Measurements from ENCODE around the gene C1orf53. TPM values are rescaled to one million over a fixed set of nuclear protein-coding genes. Genes with fewer than 3 reads are reported as not detected.

C1orf53 gene
- total and polyA plus RNA-seq, 2 of the 13 experiments (the other 11 are each of a cell fraction or from before 2014, with no cell fraction given) = 5.8 to 10.1 TPM

- TF ChIP-seq ZNF430 (CRISPR knock-in tag; IDR thresholded peaks at IDR 0.05) (peak; percentile 64; the same call in 1 of the 2 replicates), ZBTB7B (CRISPR knock-in tag; IDR thresholded peaks at IDR 0.05) (peak; percentile 27; the same call in 1 of the 2 replicates), RFX5 (IDR thresholded peaks at IDR 0.05; ENCODE audit: low read depth, low read length) (no peak), ZNF367 (CRISPR knock-in tag; IDR thresholded peaks at IDR 0.05; ENCODE audit: borderline replicate concordance) (no peak; the same call in 1 of the 2 replicates), ZNF281 (CRISPR knock-in tag; IDR thresholded peaks at IDR 0.05; ENCODE audit: borderline replicate concordance) (no peak; the same call in 1 of the 2 replicates), BRF2 (CRISPR knock-in tag; IDR thresholded peaks at IDR 0.05) (peak; percentile 99), DNMT1 (CRISPR knock-in tag; IDR thresholded peaks at IDR 0.05) (peak; percentile 92), SNAPC5 (CRISPR knock-in tag; IDR thresholded peaks at IDR 0.05; ENCODE audit: borderline replicate concordance) (no peak; the same call in 1 of the 2 replicates), NR2C2 (CRISPR knock-in tag; IDR thresholded peaks at IDR 0.05; ENCODE audit: borderline replicate concordance) (peak; percentile 53; the same call in 1 of the 2 replicates), ZBTB1 (CRISPR knock-in tag; IDR thresholded peaks at IDR 0.05; ENCODE audit: borderline replicate concordance) (no peak), PREB (CRISPR knock-in tag; IDR thresholded peaks at IDR 0.05) (0 out of 2 replicates have a peak, but pooled peaks have one; percentile 64), CREB3 (CRISPR knock-in tag; IDR thresholded peaks at IDR 0.05) (peak; percentile 24; the same call in 1 of the 2 replicates), NCOA1 (CRISPR knock-in tag; IDR thresholded peaks at IDR 0.05) (no peak), ZKSCAN8 (CRISPR knock-in tag; IDR thresholded peaks at IDR 0.05; ENCODE audit: borderline replicate concordance) (peak; percentile 55; the same call in 1 of the 2 replicates), ARID2 (CRISPR knock-in tag; IDR thresholded peaks at IDR 0.05; ENCODE audit: borderline replicate concordance) (no peak), ZNF124 (CRISPR knock-in tag; IDR thresholded peaks at IDR 0.05) (peak; percentile 67; the same call in 1 of the 2 replicates), ZFY (CRISPR knock-in tag; IDR thresholded peaks at IDR 0.05) (peak; percentile 99), ETS1 (CRISPR knock-in tag; IDR thresholded peaks at IDR 0.05) (no peak), ZNF597 (CRISPR knock-in tag; IDR thresholded peaks at IDR 0.05) (no peak), POLR2AphosphoS5 (IDR thresholded peaks at IDR 0.05; ENCODE audit: low read depth, low read length) (peak; percentile 52; the same call in 1 of the 2 replicates)
Measured at GRCh38 chr1:197902454-197903195, at the start of gene C1orf53 (continued).

All from HepG2 (cell line).